ENCODE data around the gene ABI2. TPM values are rescaled to one million over a fixed set of nuclear protein-coding genes. Genes with fewer than 3 reads are reported as not detected.

ABI2 gene
- total RNA-seq, 1 experiment from 2014 or later = 50.7 TPM

GRCh38 chr2:203453858-203454451 lies 125.8 kb downstream of the ABI2 start:
- BruUV-seq (replicated peaks) = no TSS peak
- Histone ChIP-seq H2AFZ (ENCODE audit: low read length) (no peak overlapping the region), H3K27me3 (ENCODE audit: low read length) (no peaks in the 10 kb centered on the region), H3F3A (ENCODE audit: low read length, unreplicated experiment) (no peaks in the 10 kb centered on the region), H3K27ac (ENCODE audit: low read length) (no peak overlapping the region), H3K9me2 (replicated peaks; ENCODE audit: low read length) (no peaks in the 10 kb centered on the region), H3K79me2 (ENCODE audit: low read length) (no peaks in the 10 kb centered on the region), H3K9me3 (ENCODE audit: low read length) (no peaks in the 10 kb centered on the region), H3K4me3 (ENCODE audit: low read length) (no peak overlapping the region), H3K36me3 (ENCODE audit: low read depth, low read length) (peaks cover 3% of the 10 kb centered on the region), H3K4me2 (ENCODE audit: low read length) (no peak overlapping the region), H3K9ac (ENCODE audit: low read length) (no peak overlapping the region), H4K20me1 (ENCODE audit: low read length) (no peaks in the 10 kb centered on the region), H3K4me1 (ENCODE audit: insufficient read depth, low read length) (peaks cover 20% of the 10 kb centered on the region)
- TF ChIP-seq CTCF (conservative IDR thresholded peaks at IDR 0.05; ENCODE audit: low read depth, low read length) = peak; percentile 89
- TF ChIP-seq EZH2phosphoT487 (IDR thresholded peaks at IDR 0.05; ENCODE audit: borderline replicate concordance, low read length) = no peak
- TF ChIP-seq EZH2 (IDR thresholded peaks at IDR 0.05; ENCODE audit: low read length, unreplicated experiment) = no peak
- ChIA-PET CTCF (interaction anchor here (0.5 kb wide), 2 partner anchors 68 to 244 kb away, joined by 3 to 12 read pairs; no protein-coding TSS in a partner anchor), POLR2A (ENCODE audit: unreplicated experiment) (no interaction called here)
- intact Hi-C loops (cut with micrococcal nuclease) = loop anchor here (1.0 to 5.0 kb wide), 4 partner anchors 122 to 882 kb away; no protein-coding TSS in a partner anchor
- ATAC-seq = peak; percentile 76
- peak; percentile 67 for DNase-seq

- no peak for ATAC-seq
- no peaks in the 10 kb centered on the region for H3F3A ChIP-seq (ENCODE audit: low read length, unreplicated experiment)
- no peaks in the 10 kb centered on the region for H3K27me3 ChIP-seq (ENCODE audit: low read length)
- no peak overlapping the region for H3K4me3 ChIP-seq (ENCODE audit: low read length)
- BruUV-seq (replicated peaks) = no TSS peak
- ChIA-PET POLR2A (ENCODE audit: unreplicated experiment) (no interaction called here), CTCF (no interaction called here)
- no peak overlapping the region for H3K27ac ChIP-seq (ENCODE audit: low read length)
- no peak overlapping the region for H3K4me2 ChIP-seq (ENCODE audit: low read length)
- no peaks in the 10 kb centered on the region for H3K9me2 ChIP-seq (replicated peaks; ENCODE audit: low read length)
- H3K36me3 ChIP-seq (ENCODE audit: low read depth, low read length) = 0 out of 2 replicates have a peak, but pooled peaks cover 3% of the 10 kb centered on the region
- H3K79me2 ChIP-seq (ENCODE audit: low read length) = no peaks in the 10 kb centered on the region
- DNase-seq = no peak
- H4K20me1 ChIP-seq (ENCODE audit: low read length) = no peaks in the 10 kb centered on the region
- peaks cover 20% of the 10 kb centered on the region for H3K4me1 ChIP-seq (ENCODE audit: insufficient read depth, low read length)
- intact Hi-C loops (cut with micrococcal nuclease) = no loop called here
- no peak overlapping the region for H2AFZ ChIP-seq (ENCODE audit: low read length)
- H3K9ac ChIP-seq (ENCODE audit: low read length) = no peak overlapping the region
- H3K9me3 ChIP-seq (ENCODE audit: low read length) = no peaks in the 10 kb centered on the region
- TF ChIP-seq EZH2phosphoT487 (IDR thresholded peaks at IDR 0.05; ENCODE audit: borderline replicate concordance, low read length) = no peak
- TF ChIP-seq CTCF (conservative IDR thresholded peaks at IDR 0.05; ENCODE audit: low read depth, low read length) = no peak
- TF ChIP-seq EZH2 (IDR thresholded peaks at IDR 0.05; ENCODE audit: low read length, unreplicated experiment) = no peak
Observed at GRCh38 chr2:203455209-203455608, 127.0 kb downstream of the ABI2 start.

- Histone ChIP-seq H3K4me1 (ENCODE audit: insufficient read depth, low read length) (no peaks in the 10 kb centered on the region), H3K27ac (ENCODE audit: low read length) (no peak overlapping the region), H3F3A (ENCODE audit: low read length, unreplicated experiment) (no peaks in the 10 kb centered on the region), H3K79me2 (ENCODE audit: low read length) (no peaks in the 10 kb centered on the region), H3K27me3 (ENCODE audit: low read length) (no peaks in the 10 kb centered on the region), H3K9me2 (replicated peaks; ENCODE audit: low read length) (no peaks in the 10 kb centered on the region), H4K20me1 (ENCODE audit: low read length) (no peaks in the 10 kb centered on the region), H3K4me2 (ENCODE audit: low read length) (no peak overlapping the region), H2AFZ (ENCODE audit: low read length) (no peak overlapping the region), H3K4me3 (ENCODE audit: low read length) (no peak overlapping the region), H3K9me3 (ENCODE audit: low read length) (no peaks in the 10 kb centered on the region), H3K36me3 (ENCODE audit: low read depth, low read length) (no peaks in the 10 kb centered on the region), H3K9ac (ENCODE audit: low read length) (no peak overlapping the region)
- no TSS peak for BruUV-seq (replicated peaks)
- CTCF ChIA-PET = no interaction called here
- no peak for DNase-seq
- no peak for ATAC-seq
- POLR2A ChIA-PET (ENCODE audit: unreplicated experiment) = no interaction called here
- intact Hi-C loops (cut with micrococcal nuclease) = no loop called here
- TF ChIP-seq EZH2 (IDR thresholded peaks at IDR 0.05; ENCODE audit: low read length, unreplicated experiment) (no peak), CTCF (conservative IDR thresholded peaks at IDR 0.05; ENCODE audit: low read depth, low read length) (no peak), EZH2phosphoT487 (IDR thresholded peaks at IDR 0.05; ENCODE audit: borderline replicate concordance, low read length) (no peak)
Observed at GRCh38 chr2:203461746-203462145, 133.6 kb downstream of the ABI2 start.

All from PC-3 (cell line).